Measurements from ENCODE around the gene PXYLP1. TPM values are rescaled to one million over a fixed set of nuclear protein-coding genes. Genes with fewer than 3 reads are reported as not detected.
"Not testable (repeated sequence)": the region's sequence is repeated elsewhere in the genome, so short reads cannot be mapped to it uniquely, and the experiment has no call there.

The PXYLP1 gene, protein sequence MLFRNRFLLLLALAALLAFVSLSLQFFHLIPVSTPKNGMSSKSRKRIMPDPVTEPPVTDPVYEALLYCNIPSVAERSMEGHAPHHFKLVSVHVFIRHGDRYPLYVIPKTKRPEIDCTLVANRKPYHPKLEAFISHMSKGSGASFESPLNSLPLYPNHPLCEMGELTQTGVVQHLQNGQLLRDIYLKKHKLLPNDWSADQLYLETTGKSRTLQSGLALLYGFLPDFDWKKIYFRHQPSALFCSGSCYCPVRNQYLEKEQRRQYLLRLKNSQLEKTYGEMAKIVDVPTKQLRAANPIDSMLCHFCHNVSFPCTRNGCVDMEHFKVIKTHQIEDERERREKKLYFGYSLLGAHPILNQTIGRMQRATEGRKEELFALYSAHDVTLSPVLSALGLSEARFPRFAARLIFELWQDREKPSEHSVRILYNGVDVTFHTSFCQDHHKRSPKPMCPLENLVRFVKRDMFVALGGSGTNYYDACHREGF
- 13.5 TPM for total RNA-seq

DNA sequence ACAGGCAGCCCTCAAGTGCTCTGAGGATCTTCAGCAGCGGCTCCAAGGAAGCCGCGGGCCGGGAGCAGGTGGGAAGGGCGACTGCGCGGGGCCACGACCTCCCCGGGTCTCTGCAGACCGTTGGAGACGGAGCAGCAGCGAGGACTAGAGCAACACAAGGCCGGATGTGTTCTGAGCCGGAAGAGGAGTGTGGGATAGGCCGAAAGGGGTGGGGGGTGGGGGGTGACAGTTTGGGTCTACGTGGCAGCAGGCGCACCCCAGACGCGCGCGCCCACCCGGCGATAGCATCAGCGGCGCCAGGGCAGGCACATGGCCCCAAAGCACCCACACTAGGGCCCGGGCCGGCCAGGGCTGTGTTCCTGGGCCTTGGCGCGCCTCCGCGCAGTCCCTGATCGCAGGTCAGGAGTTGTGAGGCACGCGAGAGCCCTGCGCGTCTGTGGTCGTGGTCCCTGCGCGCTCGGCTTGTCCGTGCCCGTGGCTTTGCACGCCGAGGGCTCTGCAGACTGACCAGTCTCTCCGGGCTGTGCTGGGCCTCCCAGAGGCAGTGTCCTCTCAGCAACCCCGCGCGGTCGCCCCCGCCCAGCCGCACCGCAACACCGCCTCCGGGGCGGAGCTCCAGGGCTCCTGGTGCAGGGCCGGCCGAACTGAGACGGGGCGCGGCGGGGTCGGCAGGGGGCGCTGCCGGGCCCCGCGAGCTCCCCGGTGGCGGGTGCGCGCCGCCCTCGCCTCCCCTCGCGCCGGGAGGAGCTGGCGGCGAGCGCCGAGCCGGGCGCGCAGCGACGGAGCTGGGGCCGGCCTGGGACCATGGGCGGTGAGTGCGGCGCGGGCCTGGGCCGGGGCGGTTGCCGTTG, at the start of gene PXYLP1:
Gene PXYLP1, plus strand, starts transcription at position 725 of the 851 bp plus-strand sequence. CDS start 28,351 bp downstream, outside the sequence.
- ATAC-seq (peak; percentile 98), DNase-seq (ENCODE audit: low spot score) (peak; percentile 96)
- intact Hi-C loops (cut with DNase I): no loop called here

DNA sequence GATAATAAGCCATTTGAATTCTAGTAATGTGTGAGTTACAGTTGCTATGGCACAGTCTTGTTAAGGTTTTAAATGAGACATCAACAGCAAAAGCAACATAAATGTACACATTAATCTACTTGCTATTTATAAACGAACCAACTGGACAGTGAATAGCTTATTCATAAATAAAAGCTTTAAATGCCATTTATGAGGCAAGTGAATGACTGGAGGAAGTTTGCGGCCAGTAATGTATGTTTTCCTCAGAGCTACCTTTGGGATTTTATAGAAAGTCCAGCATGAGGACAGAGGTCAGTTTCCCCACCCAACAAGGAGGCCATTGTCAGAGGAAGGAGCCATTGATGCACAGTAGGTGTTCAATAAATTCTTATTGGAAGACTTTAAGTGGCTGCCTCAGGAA, 48.0 kb upstream of the PXYLP1 start:
- intact Hi-C loops (cut with DNase I): no loop called here
- no peak for ATAC-seq
- DNase-seq (ENCODE audit: low spot score): no peak

DNA sequence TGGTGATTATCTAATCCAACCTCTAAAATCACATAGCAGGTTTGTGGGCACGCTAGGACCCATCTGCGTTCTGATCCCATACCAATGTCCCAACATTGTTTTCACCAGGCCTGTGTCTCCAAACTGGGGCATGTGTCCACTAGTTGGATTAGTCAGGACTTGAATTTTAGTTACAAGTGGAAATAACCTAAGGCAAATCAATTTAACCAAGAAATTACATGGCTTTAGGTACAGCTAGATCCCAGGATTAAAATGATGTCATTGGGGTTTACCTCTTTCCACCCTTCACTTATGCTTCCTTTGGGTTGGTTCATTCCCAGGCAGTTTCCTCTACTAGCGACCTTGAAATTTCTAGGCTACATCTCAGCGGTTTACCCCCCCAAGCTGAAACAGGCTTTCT, 47.2 kb upstream of the PXYLP1 start:
- DNase-seq (ENCODE audit: low spot score) (no peak), ATAC-seq (no peak)
- intact Hi-C loops (cut with DNase I): no loop called here

DNA sequence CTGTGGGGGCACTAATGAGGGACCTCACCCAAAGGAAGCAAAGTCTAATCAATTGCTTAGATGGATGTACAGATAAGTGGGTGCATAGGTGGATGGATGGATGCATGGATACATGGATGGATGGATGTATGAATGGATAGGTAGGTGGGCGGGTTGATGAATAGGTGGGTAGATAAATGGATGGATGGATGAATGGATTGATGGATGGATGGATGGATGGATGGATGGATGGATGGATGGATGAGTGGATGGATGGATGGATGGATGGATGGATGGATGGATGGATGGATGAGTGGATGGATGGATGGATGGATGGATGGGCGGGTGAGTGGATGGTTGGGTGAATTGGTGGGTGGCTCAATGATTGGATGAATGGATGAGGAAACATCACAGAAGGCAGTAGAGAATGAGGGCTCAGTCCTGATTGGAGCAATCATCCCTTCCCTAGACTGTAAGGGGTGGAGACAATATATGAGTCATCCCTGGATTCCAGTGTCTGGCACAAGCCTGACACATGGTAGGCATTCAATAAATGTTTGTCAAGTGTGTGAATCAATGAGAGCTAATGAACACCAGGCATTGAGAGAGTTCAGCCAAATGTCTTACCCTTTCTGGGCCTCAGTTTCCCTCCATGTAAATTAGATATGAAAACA, 40.4 kb upstream of the PXYLP1 start:
- DNase-seq (ENCODE audit: low spot score): no peak
- no peak for ATAC-seq
- intact Hi-C loops (cut with DNase I): no loop called here

DNA sequence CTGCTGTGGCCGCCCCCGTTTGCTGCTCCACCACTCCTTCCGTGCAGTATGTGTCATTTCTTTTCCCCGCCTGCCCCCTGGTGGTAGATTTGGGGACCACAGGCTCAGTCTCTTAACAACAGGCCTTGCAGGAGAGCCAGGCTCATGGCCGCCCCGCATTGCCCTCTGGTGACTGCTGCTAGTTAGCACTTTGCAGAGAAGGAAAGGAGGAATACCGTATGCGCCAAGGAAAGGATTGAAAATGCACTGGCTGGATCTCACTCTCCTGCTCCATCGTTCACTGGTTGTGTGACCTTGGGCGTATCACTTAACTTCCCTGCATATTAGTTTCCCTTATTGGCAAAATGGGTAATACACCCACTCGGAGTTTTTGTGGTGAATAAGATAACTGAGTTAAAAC, 39.3 kb upstream of the PXYLP1 start:
- DNase-seq (ENCODE audit: low spot score): peak; percentile 99
- ATAC-seq: peak; percentile 99
- intact Hi-C loops (cut with DNase I): no loop called here

DNA sequence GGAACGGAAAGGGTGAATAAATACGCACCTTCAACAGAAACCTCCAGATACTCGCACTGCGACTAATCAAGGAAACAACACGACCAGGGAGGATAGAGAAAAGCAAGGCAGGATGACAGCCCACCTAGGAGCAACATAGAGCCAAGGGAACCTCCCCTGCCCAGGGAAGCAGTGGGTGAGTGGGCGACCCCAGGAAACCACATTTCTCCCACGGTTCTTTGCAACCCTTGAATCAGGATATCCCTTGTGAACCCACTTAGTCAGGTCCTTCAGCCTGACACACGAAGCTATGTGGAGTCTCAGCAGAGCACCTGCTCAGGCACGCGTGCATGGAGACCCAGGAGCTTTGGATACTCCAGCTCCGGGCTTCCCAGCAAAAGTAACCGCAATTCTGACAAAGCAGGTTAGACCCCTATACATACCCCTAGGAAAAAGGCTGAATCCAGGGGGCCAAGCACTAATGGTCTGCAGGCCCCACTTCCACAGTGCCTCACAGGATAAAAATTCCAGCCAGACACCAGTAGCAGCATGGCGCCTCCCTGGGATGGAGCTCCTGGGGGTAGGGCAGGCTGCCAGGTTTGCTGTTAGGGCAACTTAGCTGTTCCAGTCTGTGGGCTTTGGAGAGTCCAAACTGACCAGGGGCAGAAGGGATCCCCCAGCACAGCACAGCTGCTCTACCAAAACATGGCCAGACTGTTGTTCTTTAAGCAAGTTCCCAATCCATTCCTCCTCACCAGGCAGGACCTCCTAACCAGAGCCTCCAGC, 38.4 kb upstream of the PXYLP1 start:
- ATAC-seq: no peak
- intact Hi-C loops (cut with DNase I): no loop called here

DNA sequence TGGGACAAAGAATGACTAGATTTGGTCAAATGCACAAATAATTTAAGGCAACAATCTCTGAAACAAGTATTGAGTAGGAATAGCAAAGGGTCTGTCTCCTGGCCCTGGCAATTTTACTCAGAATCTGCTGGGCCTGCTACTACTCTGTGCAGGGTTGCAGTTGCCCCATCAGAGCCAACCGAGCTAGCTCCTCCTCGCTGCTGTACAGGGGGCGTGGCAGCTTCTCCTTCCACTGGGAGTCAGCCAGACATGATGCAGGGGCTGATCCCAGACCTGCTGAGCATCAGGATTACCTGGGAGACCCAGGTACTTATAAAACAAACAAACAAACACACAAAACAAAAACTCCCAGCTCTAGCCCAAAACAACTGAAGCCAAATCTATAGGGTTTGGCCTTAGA, 30.5 kb upstream of the PXYLP1 start:
- ATAC-seq: no peak
- DNase-seq (ENCODE audit: low spot score): no peak
- intact Hi-C loops (cut with DNase I): no loop called here

More for the DNA sequence above, 38.4 kb upstream of the PXYLP1 start:
- DNase-seq (ENCODE audit: low spot score): no peak

DNA sequence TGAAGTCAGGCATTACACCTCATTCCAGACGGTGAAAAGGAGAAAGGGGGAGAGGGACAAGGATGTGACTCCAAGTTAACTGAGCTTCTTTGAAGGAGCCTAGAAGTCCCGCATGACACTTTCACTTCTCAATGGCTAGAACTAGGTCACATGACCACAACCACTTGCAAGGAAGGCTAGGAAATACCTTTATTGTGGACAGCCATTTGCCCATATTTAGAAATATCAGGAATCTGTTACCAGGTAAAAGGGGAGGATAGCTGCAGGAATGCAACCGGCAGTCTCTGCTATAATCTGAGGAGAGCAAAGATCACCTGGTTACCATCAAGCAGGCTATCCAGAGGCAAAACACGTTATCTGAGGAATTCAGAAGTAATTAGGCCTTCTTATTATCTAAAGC, 28.9 kb upstream of the PXYLP1 start:
- ATAC-seq (no peak), DNase-seq (ENCODE audit: low spot score) (no peak)
- intact Hi-C loops (cut with DNase I): no loop called here

DNA sequence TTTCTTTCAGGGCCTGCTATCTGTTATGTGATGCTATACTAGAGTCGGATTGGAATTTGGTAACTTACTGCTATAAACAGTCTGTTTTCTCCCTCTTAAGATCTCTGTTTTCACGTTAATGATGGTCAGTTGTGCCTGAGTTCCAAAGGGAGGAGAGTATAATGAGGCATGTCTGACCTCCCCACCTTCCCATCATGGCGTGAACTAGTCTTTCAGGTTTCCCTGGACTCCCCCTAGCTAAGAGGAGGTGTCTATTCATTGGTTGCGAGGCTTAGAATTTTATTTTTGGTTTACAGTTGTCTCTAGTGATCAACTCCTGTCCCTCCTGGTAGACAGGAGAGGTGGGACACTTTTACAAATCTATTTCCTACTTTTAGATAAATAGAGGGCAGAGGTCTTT, 27.8 kb upstream of the PXYLP1 start:
- no peak for DNase-seq (ENCODE audit: low spot score)
- ATAC-seq: no peak

DNA sequence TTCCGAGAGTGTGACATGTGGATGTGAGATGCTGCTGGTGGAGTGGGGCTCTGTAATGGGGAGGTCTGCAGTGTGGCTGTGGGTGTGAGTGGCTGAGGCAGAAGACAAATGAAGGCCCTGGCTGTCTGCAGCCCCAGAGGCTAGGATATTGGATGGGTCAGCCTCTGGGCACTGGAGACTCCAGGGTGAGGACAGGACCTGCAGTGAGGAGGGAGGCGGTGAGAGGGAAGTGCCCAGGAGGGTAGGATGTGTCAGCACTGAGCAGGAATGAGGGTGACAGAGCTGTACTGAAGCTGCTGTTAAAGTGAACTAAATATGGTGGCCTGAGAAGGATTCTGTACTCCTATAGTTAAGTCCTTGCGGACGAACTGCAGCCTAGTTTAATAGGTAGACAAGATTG, 27.3 kb upstream of the PXYLP1 start:
- ATAC-seq (no peak), DNase-seq (ENCODE audit: low spot score) (no peak)
- intact Hi-C loops (cut with DNase I): no loop called here

More for the DNA sequence above, 27.8 kb upstream of the PXYLP1 start:
- intact Hi-C loops (cut with DNase I): no loop called here

DNA sequence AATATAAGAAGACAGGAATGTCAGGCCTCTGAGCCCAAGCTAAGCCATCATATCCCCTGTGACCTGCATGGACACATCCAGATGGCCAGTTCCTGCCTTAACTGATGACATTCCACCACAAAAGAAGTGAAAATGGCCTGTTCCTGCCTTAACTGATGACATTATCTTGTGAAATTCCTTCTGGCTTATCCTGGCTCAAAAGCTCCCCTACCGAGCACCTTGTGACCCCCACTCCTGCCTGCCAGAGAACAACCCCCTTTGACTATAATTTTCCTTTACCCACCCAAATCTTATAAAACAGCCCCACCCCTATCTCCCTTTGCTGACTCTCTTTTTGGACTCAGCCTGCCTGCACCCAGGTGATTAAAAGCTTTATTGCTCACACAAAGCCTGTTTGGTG, 20.3 kb upstream of the PXYLP1 start:
- ATAC-seq; DNase-seq (ENCODE audit: low spot score); intact Hi-C loops (cut with DNase I): not testable (repeated sequence)

DNA sequence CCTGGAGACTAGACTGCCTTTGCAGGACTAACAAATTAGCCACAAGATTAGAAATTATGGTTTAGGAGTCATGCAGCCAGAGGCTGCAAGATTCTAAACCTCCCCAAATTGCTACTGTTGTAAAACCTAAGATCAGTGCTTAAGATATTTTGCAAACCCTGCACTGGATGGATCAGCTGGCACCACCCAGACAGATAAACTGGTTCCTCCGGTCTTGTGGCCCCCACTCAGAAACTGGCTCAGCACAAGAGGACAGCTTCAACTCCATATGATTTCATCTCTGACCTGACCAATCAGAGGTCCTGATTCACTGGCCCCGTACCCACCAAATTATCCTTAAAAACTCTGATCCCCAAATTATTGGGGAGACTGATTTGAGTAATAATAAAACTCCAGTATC, 19.5 kb upstream of the PXYLP1 start:
- intact Hi-C loops (cut with DNase I): no loop called here
- DNase-seq (ENCODE audit: low spot score): no peak
- ATAC-seq: no peak

DNA sequence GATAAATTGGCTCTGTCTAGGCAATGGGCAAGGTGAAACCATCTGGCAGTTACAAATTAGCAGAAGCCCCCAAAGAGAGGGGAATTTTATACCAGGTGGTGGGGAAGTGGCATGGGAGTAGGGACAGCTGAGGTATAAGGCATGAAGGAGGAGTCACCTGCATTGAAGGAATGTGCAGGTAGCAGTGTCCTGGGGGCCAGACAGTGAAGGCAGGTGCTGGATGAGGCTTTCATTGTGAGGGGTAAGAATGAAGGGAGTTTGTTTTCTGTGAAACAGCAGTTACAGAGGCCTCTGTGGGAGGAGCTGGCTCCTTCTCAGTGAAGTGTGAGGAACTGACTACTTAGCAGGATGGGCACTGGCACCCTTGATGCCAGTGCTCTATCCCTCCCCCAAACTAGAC, 19.1 kb upstream of the PXYLP1 start:
- intact Hi-C loops (cut with DNase I): no loop called here
- ATAC-seq: no peak
- no peak for DNase-seq (ENCODE audit: low spot score)

DNA sequence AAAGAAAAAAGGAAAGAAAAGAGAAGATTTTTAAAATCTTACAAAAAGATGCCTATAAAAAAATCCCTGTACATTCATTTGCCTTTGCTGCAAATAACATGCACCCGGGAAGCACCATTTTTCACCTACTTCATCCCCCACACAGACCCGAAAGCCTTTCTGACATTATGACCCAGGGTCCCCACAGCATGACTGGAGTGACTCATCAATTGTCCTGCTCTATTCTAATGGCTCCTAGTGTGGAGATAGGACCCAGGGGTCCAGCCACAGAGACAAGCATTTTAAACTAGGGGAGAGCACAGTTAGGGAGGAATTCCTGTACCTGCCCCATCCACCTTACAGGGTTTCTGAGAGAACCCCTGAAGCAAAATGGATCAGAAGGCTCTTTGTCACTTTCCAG, 14.7 kb upstream of the PXYLP1 start:
- intact Hi-C loops (cut with DNase I): no loop called here
- ATAC-seq (no peak), DNase-seq (ENCODE audit: low spot score) (no peak)

DNA sequence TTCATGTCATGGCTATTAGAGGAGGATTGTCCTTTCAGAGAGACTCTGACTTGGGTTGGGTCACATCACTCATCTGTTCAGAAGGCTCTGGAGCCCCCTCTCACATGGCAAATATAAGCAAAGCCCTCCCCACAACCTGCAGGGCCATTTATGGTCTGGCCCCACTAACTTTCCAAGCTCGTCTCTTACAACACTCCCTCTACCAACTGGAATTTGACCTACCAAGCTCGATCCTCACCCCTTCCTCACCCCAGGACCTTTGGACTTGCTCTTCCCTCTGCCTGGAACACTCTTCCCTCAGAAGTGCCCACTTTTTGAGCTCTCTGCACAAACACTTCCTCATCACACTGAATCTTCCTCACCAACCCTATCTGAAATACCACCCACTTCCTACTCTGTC, 14.2 kb upstream of the PXYLP1 start:
- intact Hi-C loops (cut with DNase I): no loop called here
- ATAC-seq (no peak), DNase-seq (ENCODE audit: low spot score) (no peak)

DNA sequence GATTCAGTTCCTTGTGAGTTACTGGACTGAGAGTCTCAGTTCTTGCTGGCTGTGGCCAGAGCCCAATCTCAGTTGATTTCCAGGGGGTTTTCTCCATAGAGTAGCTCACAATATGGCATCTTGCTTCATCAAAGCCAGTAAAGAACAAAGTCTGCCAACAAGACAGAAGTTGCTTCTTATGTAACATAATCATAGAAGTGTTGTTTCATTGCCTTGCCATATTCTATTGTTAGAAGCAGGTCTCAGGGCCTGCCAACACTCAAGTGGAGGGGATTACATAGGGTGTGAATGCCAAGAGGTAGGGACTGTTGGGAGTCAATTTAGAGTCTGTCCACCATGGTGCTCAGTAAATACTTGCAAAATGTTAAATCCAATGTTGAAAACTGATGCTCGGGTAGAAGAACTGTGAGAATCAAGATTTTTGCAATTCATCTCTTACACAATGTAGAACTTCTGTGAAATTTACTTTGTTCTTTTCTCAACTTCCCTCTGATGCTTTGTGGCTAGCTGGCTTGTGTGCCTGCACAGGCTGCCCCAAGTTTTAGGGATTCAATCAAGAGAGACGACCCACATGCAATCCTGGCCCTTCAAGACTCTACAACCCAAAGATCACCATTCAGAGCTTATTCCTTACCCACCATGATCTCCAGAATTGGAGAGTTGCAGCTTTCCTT, 13.3 kb upstream of the PXYLP1 start:
- intact Hi-C loops (cut with DNase I): no loop called here
- ATAC-seq (no peak), DNase-seq (ENCODE audit: low spot score) (no peak)

DNA sequence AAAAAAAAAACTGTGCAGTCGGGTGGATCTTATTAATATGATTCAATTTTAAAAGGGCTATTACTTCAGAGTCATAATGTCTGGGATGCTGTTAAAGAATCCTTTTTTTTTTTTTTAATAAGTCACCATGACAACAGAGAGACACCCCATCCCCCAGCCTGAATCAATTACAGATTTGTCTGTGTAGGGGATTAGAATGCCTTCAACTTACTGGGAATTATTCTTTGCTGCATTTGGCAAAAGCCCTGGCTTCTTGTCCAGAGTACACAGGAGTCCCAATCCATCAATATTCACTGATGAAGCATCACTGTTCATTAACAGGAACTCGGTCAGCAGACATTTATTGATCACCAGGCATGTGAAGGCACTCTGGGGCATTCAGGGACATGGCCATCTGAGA, 12.7 kb upstream of the PXYLP1 start:
- no peak for DNase-seq (ENCODE audit: low spot score)
- intact Hi-C loops (cut with DNase I): no loop called here
- ATAC-seq: no peak

DNA sequence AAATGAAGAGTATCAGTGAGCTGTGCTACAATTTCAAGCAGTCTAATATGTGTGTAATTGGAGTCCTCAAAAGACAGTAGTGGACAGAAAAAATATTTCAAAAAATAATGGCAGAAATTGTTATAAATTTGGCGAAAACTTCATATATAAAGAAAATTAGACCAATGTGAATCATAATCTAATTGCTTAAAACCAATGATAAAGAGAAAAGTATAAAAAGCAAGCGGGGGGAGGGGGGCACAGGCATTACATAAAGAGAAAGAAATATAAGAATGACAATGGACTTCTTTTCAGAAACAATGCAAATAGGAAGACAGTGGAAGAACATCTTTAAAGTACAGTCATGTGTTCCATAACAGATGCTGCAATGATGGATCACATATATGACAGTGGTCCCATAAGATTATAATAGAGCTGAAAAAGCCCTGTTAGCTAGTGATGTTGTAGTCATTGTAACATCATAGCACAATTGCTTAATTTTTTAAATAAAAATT, 7.9 kb upstream of the PXYLP1 start:
- no peak for ATAC-seq
- DNase-seq (ENCODE audit: low spot score): no peak
- intact Hi-C loops (cut with DNase I): no loop called here
